Myocyte (in vitro differentiated cells): Measurements from ENCODE around the gene MB21D2. TPM values are rescaled to one million over a fixed set of nuclear protein-coding genes. Genes with fewer than 3 reads are reported as not detected.

Experiments used
- DNase-seq: peaks from one replicate; pipeline ENCODE4 v3.0.0-alpha.2; 2012; ENCODE audit warnings: low read depth
- total RNA-seq: library from RNA; depleted of rRNA; stranded (reverse); fragments of >200 nt; gene quantifications from 2 replicates; pipeline ENCODE4 v1.2.3, GENCODE V29; 2014

The MB21D2 gene
- total RNA-seq, 1 donor from 2014 or later: 15.6 TPM

DNA sequence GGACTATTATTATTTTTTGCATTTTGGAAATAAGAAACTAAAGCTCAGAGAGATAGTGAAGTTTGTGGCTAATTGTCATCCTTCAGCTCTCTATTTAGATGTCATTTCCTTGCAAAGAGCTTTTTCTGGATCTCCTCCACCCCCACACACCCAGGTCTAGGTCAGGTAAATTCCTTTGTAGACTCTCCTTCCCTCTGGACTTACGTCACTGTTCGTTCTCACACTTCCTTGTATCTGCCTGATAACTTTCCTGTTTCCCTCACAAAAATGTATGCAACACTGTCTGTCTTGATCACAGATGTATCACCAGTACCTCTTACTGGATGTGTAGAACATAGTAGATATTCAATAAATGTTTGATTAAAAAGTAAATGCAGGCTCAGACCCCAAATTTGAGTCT lies 6.1 kb upstream of the MB21D2 start:
- DNase-seq: no peak

GRCh38 chr3:192921793-192922192 lies 4.1 kb upstream of the MB21D2 start:
- DNase-seq: peak; percentile 32

DNA sequence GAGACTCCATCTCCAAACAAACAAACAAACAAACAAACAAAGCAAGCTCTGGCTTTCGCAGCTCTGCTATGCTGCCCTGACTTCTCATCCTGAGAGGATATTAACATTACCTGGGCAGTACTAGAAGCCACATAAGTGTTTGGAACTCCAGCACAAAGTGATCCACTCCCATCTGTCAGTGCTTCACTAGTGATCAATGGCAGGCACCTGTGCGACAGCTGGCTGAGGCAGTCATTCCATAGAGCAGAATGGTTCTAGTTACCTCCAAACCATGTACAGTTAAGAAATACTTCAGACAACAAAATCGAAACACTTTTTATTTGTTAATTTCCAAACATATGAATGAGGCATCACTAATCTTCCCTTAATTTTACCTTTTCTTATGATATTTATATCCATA lies 2.8 kb upstream of the MB21D2 start:
- peak; percentile 60 for DNase-seq

DNA sequence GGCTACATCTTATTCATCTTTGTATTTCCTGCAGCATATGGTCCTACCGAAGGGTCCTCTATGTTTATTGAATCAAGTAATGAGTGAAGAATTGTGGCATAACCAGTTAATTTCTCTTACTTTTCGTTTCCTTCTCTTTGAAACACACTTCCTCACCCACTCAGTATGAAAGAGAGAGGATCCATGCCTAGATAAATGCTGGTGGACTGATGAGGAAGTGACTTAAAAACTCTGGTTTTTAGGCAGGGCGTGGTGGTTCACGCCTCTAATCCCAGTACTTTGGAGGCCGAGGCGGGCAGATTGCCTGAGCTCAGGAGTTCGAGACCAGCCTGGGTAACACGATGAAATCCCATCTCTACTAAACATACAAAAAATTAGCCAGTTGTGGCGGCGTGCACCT lies 2.2 kb upstream of the MB21D2 start:
- no peak for DNase-seq

- DNase-seq: no peak
Measured at GRCh38 chr3:192918275-192918588, 576 bp upstream of the MB21D2 start.

DNA sequence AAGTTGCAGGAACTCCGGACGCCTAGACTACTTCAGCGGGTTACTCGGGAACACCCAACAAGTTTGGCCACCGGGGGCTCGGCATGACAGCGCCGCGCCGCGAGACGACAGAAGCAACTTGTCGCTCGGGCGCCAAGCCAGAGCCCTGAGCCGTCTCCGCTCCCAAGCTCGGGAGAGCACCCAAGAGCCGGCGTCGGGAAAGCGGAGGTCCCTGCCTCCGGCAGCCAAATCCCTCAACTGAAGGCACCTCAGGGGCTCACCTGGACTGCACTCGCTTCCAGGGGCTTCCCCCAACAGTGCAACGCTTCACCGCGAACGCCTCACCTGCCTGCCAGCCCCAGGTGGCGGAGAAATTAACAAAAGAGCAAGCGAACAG lies 640 bp downstream of the MB21D2 start:
- peak; percentile 78 for DNase-seq

- no peak for DNase-seq
Measured at GRCh38 chr3:192916371-192917027, 1.2 kb downstream of the MB21D2 start.

GRCh38 chr3:192915722-192916121 lies 1.9 kb downstream of the MB21D2 start:
- no peak for DNase-seq

GRCh38 chr3:192915304-192915703 lies 2.4 kb downstream of the MB21D2 start:
- peak; percentile 60 for DNase-seq

- DNase-seq: no peak
Measured at GRCh38 chr3:192914848-192915247, 2.8 kb downstream of the MB21D2 start.

GRCh38 chr3:192913540-192913939 lies 4.1 kb downstream of the MB21D2 start:
- DNase-seq: no peak

- no peak for DNase-seq
Measured at GRCh38 chr3:192911293-192911692, 6.4 kb downstream of the MB21D2 start.

GRCh38 chr3:192907784-192908183 lies 9.9 kb downstream of the MB21D2 start:
- DNase-seq: no peak

GRCh38 chr3:192906940-192907339 lies 10.7 kb downstream of the MB21D2 start:
- no peak for DNase-seq

- DNase-seq: no peak
Measured at GRCh38 chr3:192905980-192906678, 11.5 kb downstream of the MB21D2 start.

DNA sequence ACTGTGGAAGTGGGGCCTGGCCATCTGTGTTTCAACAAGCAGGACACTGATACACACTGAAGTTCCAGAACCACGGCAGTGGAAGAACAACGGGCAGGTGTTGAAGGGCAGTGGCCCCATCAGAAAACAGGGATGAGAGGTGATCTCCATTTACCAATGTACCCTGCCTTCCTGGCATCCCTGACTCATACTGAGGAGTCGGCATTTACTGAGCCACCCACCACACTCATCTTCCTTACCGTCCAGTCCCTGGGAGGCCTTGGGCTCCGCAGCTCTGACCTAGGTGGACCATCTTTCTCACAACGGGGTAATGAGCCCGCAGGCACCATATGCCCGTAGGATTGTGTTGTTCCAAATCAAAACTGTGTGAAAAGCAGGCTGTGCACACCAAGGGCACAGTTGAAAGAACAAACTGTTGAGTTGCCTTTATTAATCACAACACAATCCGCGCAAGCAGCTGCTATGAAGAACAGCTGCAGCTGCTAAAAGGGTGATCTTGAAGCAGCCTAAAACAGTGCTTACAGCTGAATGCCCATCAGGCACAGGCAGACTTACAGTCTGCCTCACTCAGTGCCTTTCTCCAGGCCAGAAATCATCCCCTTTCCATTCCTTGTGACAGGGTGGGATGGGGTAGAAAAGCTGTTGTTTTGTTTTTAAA lies 12.9 kb downstream of the MB21D2 start:
- DNase-seq: peak; percentile 95

- no peak for DNase-seq
Measured at GRCh38 chr3:192902549-192902948, 15.1 kb downstream of the MB21D2 start.

DNA sequence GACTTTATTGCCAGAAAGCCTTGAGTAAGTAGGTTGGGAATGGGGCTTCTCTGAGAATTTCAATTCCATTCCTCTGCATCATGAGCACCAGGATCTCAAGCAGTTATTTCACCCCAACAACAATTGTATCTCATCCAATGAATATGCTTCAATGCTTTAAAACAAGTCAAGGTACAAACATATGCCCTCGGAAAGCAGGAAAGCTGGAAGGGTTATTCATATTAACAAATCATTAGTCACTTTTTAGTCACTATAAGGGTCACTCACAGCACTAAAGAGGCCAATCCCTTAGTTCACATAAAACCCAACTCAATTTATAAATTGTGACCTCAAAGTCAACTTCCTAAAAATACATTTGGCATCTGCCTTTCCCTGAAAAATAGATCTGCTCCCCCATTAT lies 16.2 kb downstream of the MB21D2 start:
- no peak for DNase-seq

- peak; percentile 73 for DNase-seq
Measured at GRCh38 chr3:192899540-192899982, 18.1 kb downstream of the MB21D2 start.

- DNase-seq: no peak
Measured at GRCh38 chr3:192897005-192897404, 20.7 kb downstream of the MB21D2 start.

DNA sequence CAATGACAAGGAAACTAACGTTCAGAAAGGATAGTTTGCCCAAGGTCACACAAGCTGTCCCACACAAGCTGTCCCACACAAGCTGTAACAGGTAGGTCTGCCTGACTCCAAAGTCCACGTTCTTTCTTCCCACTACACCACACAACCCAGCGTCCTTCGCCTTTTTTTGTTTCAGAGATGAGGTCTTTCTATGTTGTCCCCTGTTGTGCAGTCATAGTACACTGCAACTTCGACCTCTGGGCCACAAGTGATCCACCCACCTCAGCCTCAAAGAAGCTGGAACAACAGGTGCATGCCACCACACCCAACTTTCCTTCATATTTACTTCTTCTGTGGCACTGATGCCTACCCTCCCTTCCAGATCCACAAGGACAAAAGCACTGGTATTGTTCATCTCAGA lies 21.4 kb downstream of the MB21D2 start:
- peak; percentile 76 for DNase-seq

- DNase-seq: no peak
Measured at GRCh38 chr3:192894676-192895075, 23.0 kb downstream of the MB21D2 start.
